Adrenal gland (tissue), 5 donors: Measurements from ENCODE around the gene KCTD2.

Source experiments
- CTCF ChIP-seq, 6 experiments: fragments of 450-650 bp in 4 of 6; fragments of 200-600 bp in 2 of 6; sonication (generic) in 1 of 6; IDR thresholded peaks; 1 replicate in 5 of 6; 2 replicates in 1 of 6; pipeline versions ENCODE4 v1.5.1 to v1.8.0; 2016 to 2021; ENCODE audit warnings: antibody characterized with exemption in 6 of 6, mild to moderate bottlenecking in 2 of 6, moderate library complexity in 1 of 6
- POLR2A ChIP-seq, 2 donors: fragments of 450-650 bp; IDR thresholded peaks; one replicate each; pipeline ENCODE4 v1.6.1; 2017; ENCODE audit warnings: antibody characterized with exemption in 2 of 2, mild to moderate bottlenecking in 2 of 2, moderate library complexity in 1 of 2
- donor health status: DM: no; HTN: no; CAD: no.

DNA sequence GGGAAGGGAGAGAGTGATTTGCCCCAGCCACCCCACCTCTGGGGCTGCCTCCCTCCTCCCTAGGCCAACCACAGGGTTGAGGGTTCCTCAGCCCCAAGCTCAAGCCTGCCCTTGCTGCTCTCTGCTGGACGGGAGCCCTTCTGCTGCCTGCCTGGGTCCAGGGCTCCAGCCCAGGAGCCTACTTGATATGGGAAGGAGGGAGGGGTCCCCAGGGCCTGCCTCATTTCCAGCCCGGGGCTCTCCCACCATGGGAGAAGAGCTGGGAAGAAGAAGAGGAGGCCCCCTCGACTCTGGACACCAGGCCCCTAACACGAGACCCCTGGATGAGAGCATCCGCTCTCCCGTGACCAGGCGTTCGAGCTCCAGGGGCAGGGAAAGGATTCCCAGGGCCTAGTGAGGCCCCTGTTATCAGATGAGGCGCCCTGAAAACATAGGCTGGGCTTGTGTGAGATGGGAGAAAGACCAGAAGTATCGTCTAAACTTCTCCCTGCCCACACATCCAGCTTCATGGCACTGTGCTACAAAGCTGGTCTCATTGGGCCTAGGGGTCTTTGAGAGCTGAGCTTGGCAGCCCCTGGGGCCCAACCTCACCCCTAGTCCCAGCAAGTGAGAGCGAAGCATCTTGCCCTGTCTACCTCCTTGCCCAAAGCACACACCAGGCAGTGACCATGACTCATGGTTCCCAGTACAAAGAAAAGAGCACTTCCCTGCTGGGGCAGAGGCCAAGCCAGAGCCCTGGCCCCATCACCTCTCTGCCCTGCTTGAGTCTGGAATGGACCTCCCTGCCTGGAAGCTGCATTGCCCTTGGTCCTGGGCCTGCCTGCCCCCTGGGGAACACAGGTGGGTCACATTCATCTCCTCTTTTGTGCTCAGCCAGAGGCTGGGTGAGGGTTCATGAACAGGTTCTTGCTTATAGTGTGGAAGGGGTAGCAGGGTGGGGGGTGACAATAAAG, 41.7 kb downstream of the KCTD2 start:
- TF ChIP-seq CTCF (IDR thresholded peaks at IDR 0.05) (no peak), POLR2A (IDR thresholded peaks at IDR 0.05) (no peak)
